Astrocyte (in vitro differentiated cells and primary cell): ENCODE measurements around the gene MYO1E.

ENCODE experiments used
- EZH2 ChIP-seq: IDR thresholded peaks from 2 replicates; pipeline ENCODE4 v1.6.1; 2012; ENCODE audit warnings: mild to moderate bottlenecking, low read length, inconsistent platforms; ENCODE audit not compliant: insufficient read depth
- TF ChIP-seq, protein P1 (sequence below): IDR thresholded peaks from 2 replicates; pipeline ENCODE4 v1.5.1; 2011; ENCODE audit warnings: low read depth, mild to moderate bottlenecking, inconsistent platforms, low read length, moderate library complexity; ENCODE audit not compliant: insufficient read depth

- TF ChIP-seq, protein P1, sequence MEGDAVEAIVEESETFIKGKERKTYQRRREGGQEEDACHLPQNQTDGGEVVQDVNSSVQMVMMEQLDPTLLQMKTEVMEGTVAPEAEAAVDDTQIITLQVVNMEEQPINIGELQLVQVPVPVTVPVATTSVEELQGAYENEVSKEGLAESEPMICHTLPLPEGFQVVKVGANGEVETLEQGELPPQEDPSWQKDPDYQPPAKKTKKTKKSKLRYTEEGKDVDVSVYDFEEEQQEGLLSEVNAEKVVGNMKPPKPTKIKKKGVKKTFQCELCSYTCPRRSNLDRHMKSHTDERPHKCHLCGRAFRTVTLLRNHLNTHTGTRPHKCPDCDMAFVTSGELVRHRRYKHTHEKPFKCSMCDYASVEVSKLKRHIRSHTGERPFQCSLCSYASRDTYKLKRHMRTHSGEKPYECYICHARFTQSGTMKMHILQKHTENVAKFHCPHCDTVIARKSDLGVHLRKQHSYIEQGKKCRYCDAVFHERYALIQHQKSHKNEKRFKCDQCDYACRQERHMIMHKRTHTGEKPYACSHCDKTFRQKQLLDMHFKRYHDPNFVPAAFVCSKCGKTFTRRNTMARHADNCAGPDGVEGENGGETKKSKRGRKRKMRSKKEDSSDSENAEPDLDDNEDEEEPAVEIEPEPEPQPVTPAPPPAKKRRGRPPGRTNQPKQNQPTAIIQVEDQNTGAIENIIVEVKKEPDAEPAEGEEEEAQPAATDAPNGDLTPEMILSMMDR, result no peak
- no peak for TF ChIP-seq EZH2
Measured at GRCh38 chr15:59200560-59200959, 172.1 kb downstream of the MYO1E start.
